CD1c-positive myeloid dendritic cell (primary cell): ENCODE data around the gene KRT79.
"Not testable (repeated sequence)": the region's sequence is repeated elsewhere in the genome, so short reads cannot be mapped to it uniquely, and the experiment has no call there.

Experiments used
- DNase-seq: peaks from one replicate; pipeline ENCODE4 v3.0.0-alpha.2; 2016; ENCODE audit errors: extremely low spot score

Gene KRT79

DNA sequence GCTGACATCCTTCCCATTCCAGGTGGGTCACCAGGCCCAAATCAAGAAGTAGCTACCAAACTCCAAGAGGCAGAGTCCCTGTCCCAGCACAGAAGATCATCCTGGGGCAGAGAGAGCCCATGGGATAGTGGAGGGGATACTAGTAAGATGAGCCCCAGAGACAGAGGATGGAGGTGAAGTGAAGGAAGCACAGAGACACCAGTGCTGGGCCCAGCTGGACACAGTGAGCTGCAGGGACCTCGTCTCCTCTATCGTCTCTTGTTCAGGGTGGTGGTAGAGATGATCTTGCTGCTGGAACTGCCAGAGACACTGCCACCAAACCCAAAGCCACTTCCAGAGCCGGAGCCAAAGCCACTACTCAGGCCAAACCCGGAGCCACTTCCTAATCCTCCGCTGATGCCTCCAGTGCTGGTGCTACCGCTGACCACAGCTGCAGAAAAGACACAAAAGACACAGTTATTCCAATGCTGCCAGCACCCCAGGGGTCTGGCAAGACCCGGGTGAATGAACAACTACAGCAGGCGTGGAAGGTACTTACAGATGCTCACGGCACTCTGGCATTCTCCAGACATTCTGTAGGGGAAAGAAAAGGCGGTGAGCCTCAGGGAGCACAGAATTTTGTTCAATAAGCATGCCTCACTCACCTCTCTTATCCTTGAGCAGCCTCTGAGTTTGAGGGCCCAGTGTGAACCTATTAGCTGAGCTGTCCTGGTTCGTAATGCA, 27.1 kb downstream of the KRT79 start:
- no peak for DNase-seq

DNA sequence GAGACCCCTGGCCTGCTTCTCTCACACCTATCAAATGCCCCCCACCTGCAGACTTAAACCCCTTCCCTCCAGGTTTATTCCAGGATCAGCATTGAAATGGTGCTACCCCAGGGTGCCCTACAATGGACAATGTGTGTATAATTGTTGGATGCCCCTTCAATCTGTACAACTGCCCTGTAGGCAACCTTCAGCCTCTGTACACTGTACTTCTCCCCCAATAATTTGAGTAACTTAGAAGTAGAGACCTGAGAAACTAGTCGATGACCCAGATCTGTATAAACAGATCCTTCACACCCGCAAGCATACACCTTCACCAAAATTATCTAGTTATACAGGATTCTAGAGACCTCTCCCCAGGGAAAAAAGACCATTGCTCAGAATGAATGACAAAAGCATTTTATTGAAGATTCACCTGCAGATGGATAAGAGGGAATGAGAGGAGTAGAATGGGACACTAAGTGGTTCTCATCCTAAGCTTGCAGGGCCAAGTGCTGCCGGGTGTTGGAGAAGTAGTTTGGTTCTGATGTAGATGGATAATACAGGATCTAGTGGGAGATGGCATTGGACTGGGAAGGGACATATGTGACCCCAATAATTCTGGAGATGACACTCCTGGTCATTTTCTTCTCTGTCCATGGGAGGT, 27.8 kb downstream of the KRT79 start:
- no peak for DNase-seq

DNA sequence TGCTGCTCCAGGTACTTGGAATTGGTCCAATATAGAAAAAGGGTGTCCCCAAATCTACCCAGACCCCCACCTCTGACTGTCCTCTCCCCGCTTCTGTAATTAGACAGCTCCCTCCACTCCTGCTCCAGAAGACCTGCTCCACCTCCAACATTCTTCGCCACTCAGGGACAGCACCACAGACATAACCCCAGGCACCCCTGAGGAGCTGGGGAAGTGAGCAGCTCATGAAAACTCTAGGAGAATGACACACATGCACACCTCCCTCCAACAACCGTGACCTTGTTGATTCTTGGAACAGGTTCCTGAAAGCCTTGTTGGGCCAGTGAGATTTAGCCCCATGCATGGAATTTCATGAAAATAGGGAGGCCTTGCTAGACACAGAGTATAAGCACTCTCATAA, 28.4 kb downstream of the KRT79 start:
- DNase-seq, result no peak

DNA sequence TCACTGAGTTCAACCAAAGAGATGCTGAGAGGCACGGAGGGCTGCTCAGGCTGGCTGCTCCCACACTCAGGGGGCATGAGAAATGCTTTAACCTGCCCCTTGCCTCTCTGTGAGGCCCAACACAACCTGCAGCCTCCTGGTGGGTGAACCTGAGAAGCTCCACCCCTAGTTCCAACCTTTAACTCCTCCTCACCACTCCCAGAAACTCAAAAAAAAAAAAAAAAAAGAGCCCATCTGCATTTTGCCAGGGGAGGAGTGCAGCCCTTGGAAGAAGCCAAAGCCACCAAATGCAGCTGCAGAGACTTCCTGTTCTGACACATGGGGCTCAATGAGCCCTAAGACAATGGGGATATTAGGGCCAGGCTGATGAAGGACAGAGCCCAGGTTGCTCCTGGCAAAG, 29.1 kb downstream of the KRT79 start:
- no peak for DNase-seq

DNA sequence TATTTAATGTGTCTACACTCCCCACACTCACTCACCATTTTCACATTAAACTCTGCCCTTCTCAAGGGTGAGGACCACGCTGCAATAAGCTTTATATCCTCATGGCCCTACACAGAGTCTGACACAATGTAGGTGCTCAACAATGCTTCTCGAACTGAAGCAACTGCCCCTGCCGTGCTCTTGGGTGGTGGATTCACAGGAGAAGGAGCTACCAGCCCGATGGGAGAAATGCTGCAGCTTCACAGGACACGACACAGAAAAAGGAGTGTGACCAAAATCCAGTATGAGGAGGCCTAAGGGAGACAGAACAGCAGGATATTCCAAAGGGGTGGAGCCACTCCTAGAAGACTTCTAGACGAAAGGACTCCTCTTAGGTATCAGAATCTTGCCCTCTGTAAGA, 31.7 kb downstream of the KRT79 start:
- DNase-seq, result no peak

DNA sequence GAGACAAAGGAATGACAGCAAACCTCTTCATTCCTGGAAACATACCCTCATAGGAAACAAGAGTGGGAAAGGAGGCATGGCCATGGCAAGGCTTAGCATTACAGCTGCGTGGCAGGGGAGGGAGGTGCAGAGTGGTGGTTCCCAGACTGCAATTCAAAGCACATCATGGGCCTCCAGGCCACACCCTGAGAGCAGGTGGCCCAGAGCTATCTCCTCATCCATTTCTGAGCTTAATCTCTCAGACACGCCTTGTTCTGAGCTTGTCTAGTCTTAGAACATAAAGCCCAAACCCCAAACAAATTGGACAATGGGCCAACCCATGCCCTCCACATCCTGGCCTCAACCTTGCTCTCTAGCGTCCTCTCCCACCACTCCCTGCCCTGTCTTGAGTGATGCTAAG, 32.3 kb downstream of the KRT79 start:
- DNase-seq, result no peak

DNA sequence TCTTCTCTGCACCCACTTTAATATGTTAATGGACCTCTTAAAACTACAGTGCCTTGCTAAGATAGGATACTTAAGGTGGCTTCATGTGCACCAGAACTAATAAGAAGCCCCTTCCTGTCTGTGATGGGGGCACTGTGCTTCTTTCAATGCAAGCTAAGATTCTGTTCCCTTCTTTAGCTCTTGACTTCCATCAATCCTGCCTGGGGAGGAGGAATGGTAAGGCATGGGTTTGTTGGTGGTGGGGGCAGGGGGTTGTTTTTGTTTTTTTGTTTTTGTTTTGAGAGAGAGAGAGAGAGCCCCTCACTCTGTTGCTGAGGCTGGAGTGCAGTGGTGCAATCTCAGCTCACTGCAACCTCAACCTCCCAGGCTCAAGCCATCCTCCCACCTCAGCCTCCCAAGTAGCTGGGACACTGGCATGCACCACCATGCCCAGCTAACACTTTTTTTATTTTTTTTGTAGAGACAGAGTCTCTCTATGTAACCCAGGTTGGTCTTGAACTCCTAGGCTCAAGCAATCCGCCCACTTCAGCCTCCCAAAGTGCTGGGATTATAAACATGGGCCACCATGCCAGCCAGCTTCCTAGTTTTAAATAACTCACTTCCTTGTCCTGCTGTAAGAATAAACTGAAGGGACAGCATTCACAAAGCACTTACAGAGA, 33.7 kb downstream of the KRT79 start:
- DNase-seq, result no peak

DNA sequence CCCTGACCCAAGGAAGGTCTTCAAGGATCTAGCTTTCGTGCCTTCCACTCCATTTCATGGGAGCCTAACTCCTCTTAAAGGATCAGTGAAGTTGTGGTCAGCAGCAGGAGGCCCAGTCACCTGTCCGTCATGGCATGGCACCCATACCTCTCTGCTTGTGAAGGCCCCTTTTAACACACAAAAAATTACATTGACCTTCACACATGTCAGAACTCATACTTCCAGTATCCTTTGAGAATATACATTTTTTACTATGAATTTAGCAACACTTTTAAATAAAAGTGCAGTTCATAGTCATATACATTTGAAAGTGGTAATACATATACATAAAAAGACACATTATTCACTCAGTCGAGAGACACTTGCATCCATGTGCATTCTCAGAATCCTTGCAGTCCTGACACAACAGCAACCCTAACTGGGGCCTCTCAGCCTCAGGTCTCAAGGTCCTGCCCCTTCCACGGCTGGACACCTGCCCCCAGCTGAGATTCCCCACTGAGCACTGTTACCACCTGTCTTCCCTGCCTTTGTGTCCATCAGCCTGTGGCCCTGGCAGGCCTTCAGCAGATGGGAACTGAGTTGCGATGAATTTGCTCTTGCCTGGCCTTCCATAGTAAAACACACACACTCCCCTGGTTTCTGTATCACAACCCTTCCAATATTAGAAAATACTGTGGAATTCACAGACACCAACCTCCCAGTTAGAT, 34.5 kb downstream of the KRT79 start:
- no peak for DNase-seq

DNA sequence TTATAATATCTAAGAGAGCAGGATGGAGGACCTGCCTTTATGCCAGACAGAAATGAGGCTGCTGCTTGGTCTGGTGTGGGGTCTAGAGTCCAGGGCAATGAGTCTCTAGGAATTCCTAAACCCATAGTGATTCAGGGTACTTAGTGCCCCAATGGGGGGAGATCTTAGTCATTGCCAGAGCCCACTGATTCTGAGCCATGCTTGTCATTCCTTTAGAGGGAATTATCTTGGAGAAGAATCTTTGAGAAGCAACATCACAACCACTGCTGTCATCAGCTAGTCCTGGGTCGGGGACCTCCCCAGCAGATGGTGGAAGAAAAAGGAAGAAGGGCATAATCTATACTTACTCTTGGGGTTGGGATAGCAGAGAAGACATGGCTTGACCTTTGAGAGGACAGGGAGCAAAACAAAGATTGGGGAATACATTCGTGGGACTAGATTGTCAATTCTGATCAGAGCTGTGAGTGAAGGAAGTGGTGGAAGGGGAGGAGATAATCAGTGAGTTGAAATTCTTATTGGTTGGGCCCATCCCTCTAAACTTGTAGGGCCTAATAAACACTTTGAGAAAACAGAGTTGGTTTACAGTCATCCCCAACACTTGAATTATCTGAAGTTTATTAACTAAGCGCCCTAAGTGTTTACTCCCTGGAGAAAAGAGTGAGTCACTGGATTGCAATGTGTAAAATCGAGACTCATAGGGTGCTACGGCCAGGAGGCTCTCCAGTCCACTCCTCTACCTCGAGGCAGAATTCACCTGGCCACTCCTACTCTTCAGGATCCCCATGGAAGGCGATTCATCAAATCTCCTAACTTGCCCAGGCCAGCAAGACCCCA, 35.2 kb downstream of the KRT79 start:
- DNase-seq, result no peak

DNA sequence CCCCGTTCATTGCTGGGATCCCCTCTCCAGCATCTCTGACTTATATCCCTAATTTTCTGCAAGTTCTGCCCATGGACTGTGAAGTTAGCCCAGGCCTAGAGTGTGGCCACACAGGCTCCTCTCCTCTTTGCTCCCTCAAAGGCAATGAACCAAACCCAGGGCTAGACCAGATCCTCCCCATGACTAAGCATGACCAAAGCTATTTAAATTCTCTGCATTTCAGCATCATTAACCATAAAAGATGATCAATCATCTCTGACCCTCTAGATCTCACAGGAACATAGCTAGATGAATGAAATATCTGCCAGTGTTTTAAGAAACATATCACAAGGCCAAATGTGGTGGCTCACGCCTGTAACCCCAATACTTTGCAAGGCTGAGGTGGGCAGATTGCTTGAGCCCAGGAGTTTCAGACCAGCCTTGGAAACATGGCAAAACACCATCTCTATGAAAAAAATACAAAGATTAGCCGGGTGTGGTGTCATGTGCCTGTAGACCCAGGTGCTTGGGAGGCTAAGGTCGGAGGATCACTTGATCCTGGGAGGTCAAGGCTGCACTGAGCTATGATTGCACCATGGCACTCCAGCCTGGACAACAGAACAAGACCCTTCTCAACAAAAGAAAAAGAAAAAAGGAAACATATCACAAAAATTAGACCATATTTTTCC, 36.0 kb downstream of the KRT79 start:
- no peak for DNase-seq

DNA sequence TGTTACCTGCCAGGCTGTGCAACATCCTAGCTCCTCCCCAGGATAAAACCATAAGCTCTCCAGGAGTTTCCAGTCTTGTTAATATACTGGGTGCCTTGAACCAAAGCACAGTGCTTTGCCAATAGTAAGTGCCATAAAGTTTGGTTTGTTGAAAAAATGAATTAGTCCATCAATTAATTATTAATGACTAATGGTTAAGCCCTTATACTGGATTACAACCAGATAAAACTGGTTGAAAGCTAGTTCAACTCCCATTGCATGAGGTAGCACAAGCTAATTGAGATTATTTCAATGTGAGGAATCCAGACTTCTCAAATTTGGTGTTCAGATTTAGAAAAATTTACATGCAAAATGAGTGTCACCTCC, 36.6 kb downstream of the KRT79 start:
- no peak for DNase-seq

DNA sequence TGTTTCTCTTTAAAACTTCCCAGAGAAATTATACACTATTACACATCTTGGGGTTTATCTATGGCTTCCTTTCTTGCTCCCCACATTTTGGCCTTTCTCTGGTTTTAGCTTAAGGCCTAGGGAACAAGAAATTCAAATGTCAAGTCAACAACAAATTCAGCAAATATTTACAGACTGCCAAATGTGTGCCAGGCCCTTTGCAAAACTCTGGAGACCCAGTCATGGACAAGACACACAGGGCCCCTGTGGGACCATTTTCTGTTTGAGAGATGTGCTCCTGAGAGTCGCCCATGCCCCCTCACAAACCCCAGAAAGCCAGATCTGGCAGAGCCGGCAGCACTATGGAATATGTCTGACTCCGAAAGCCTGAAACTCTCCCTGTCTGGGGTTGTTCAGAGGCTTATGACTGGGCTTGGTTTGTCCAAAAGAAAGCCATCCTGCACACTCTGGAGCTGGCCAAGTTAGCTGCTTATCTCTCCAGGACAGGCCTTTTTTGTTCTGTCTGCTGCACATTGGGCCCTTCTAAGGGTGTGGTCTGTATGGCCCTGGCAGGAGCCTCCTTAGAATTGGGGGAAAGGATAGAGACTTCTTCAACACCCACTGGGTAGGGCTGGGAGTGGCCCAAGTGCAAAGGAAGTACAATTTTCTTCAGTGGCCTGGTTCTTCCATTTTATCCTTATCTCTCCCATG, 37.1 kb downstream of the KRT79 start:
- no peak for DNase-seq

DNA sequence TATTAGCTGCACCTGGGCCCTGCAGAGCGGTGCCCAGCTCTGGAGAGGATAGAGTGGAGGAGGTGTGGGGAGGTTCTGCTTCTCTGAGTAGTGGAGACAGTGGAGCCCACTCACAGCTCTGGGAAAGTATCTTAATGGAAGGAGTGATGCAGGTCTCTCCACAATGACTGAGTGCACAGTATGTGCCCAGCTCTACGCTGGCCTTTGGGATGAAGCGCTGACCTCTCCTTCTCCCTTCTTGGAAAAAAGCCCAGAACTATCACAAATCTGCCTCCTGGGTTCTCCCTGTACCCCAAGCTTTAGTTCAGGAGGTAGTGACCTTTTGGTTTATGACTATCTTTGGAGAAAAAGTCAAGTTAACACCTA, 37.7 kb downstream of the KRT79 start:
- no peak for DNase-seq

DNA sequence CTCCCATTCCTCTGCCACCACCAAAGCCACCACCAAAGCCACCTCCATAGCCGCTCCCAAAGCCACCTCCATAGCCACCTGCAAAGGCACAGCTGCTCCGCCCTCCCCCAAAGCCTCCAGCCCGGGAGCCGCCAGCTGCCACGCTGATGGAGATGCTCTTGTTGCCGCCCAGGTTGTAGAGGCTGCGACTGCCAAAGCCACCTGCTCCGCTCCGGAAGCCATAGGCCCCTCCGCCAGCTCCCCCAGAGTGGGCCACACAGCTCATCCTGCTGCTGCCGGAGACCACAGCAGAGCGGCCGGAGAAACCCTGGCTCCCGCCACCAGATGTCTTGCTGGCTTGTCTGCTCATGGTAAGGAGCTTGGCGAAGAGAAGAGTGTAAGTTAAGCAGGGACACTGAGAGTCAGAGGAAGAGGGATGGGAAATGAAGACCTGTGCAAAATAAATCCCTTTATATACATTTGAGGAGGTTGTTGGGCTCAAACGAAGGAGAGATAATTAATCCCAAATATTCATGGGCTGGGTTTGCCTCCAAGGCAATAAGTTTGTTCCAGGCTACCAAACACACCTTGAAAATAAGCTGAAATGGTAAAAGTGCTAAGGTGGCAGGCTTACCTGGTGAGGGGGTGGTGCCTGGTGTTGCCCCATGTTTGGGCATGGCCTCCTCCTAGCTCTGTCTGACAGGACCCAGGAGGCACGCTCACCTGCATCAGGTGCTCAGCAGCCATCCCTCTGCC, 38.2 kb downstream of the KRT79 start, which contains the start of gene KRT3:
KRT3 (minus strand) TSS at position 424 of the 735 bp plus-strand sequence; CDS start at position 349, 75 bp downstream.
- no peak for DNase-seq

DNA sequence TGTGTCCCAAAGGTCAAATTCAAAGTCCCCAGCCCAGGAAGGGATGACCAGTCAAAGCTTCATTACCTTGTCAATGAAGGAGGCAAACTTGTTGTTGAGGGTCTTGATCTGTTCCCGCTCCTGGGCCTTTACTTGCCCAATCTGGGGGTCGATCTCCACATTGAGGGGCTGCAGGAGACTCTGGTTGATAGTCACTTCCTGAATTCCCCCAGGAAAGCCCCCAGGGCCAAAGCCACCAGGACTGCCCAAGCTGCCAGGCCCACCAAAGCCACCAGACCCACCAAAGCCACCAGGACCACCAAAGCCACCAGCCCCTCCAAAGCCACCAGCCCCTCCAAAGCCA, 38.8 kb downstream of the KRT79 start:
- not testable (repeated sequence) for DNase-seq

DNA sequence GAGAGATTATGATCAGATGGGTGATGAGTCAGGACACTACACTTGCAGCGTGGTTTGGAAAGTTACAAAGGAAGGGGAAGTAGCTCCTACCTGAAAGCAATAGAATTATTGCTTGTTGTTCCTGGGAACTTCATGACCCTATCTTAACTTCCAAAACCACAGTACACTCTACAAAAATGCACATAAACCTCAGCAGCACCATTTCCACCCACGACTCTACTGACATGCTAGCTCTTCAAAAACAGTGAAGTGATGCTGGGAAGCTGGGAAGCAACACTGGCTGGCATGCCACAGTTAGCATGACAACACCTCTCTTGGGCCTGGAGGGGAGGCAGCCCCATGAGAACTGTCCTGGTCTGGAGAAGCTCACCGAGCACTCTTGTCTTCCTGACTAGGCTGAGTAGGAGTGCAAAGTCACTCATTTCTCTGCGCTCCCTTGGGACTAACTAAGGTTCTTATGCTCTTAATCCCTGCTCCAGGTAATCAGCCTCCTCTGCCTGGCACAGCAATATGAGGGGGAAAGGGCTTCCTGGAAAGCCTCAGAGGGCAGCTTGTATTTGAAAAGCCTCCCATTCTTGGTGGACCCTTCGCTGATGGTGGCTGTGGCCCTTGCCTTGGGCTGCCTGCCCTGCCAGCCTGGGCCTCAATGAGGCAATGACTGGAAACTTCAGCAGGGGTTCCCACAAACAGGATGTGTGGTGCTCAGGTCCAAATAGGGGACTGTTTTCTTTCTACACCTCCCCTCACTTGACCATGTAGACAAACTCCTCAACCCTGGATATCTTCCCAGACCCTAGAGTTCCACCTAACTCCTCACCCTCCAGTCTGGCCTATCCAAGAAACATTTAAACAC, 39.4 kb downstream of the KRT79 start:
- DNase-seq, result peak; percentile 35

DNA sequence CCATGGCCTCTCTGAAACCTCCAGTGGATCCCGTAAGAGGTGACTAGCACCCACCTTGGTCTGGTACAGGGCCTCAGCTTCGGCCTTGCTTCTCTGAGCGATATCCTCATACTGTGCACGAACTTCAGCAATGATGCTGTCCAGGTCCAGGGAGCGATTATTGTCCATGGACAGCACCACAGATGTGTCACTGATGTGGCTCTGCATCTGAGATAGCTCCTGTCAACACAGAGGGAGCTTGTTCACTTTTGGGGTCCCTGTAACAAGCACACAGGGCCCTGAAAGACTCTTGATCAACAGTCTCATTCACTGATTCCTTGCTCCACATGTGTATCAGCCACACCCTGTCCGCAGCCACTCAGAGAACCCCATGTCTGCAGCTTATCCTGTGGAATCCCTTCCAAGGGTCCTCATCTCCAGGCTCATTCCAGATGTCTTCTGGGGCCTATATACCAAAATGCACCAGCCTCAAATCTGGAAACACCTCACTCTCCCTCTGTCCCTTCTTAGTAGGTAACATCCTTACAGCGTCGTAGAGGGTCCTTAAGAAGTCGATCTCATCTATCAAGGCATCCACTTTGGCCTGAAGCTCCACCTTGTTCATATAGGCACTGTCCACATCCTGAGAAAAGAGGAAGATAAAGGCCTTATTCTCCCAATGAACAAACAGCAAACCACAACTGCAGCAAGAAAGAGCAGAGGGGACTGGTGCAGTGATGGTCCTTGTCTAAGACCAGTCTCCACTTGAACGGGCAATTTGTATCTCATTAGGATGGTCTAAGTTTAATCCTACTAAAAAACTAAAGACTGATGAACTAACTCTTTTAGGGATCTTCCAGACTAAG, 41.7 kb downstream of the KRT79 start:
- no peak for DNase-seq
